ENCODE measurements around the gene CLDN10. TPM values are rescaled to one million over a fixed set of nuclear protein-coding genes. Genes with fewer than 3 reads are reported as not detected.

Gene CLDN10
- total RNA-seq, 1 donor from 2014 or later: not detected

GRCh38 chr13:95516021-95516420 lies 36.5 kb upstream of the CLDN10 start:
- Histone ChIP-seq H3K4me1 (no peaks in the 10 kb centered on the region), H3K27ac (replicated peaks) (no peak overlapping the region), H3K27me3 (ENCODE audit: low read depth) (no peaks in the 10 kb centered on the region), H3K36me3 (no peaks in the 10 kb centered on the region), H3K9me3 (replicated peaks) (no peaks in the 10 kb centered on the region), H3K4me3 (no peak overlapping the region)
- TF ChIP-seq CTCF (IDR thresholded peaks at IDR 0.05; ENCODE audit: borderline replicate concordance): no peak
- intact Hi-C loops (cut with micrococcal nuclease): no loop called here
- DNase-seq: no peak

- H3K4me1 ChIP-seq: no peaks in the 10 kb centered on the region
- intact Hi-C loops (cut with micrococcal nuclease): no loop called here
- no peak for DNase-seq
- no peaks in the 10 kb centered on the region for H3K27me3 ChIP-seq (ENCODE audit: low read depth)
- H3K27ac ChIP-seq (replicated peaks): no peak overlapping the region
- peaks cover 4% of the 10 kb centered on the region for H3K9me3 ChIP-seq (replicated peaks)
- H3K4me3 ChIP-seq: no peak overlapping the region
- no peak for TF ChIP-seq CTCF (IDR thresholded peaks at IDR 0.05; ENCODE audit: borderline replicate concordance)
- no peaks in the 10 kb centered on the region for H3K36me3 ChIP-seq
These were observed 36.0 kb upstream of the CLDN10 start for GRCh38 chr13:95516492-95516891.

GRCh38 chr13:95523598-95523997 lies 28.9 kb upstream of the CLDN10 start:
- H3K9me3 ChIP-seq (replicated peaks): peaks cover 16% of the 10 kb centered on the region
- intact Hi-C loops (cut with micrococcal nuclease): no loop called here
- H3K27ac ChIP-seq (replicated peaks): no peak overlapping the region
- no peak overlapping the region for H3K4me3 ChIP-seq
- H3K4me1 ChIP-seq: no peaks in the 10 kb centered on the region
- no peaks in the 10 kb centered on the region for H3K27me3 ChIP-seq (ENCODE audit: low read depth)
- H3K36me3 ChIP-seq: no peaks in the 10 kb centered on the region
- no peak for TF ChIP-seq CTCF (IDR thresholded peaks at IDR 0.05; ENCODE audit: borderline replicate concordance)
- DNase-seq: no peak

- TF ChIP-seq CTCF (IDR thresholded peaks at IDR 0.05; ENCODE audit: borderline replicate concordance): no peak
These were observed 28.1 kb upstream of the CLDN10 start for GRCh38 chr13:95524264-95524901.

GRCh38 chr13:95527955-95528354 lies 24.6 kb upstream of the CLDN10 start:
- Histone ChIP-seq H3K36me3 (no peaks in the 10 kb centered on the region), H3K4me1 (no peaks in the 10 kb centered on the region), H3K27me3 (ENCODE audit: low read depth) (no peaks in the 10 kb centered on the region), H3K9me3 (replicated peaks) (no peaks in the 10 kb centered on the region), H3K27ac (replicated peaks) (no peak overlapping the region), H3K4me3 (no peak overlapping the region)
- DNase-seq: no peak
- TF ChIP-seq CTCF (IDR thresholded peaks at IDR 0.05; ENCODE audit: borderline replicate concordance): no peak
- intact Hi-C loops (cut with micrococcal nuclease): no loop called here

More at GRCh38 chr13:95524264-95524901, 28.1 kb upstream of the CLDN10 start:
- no peaks in the 10 kb centered on the region for H3K36me3 ChIP-seq
- H3K4me3 ChIP-seq: no peak overlapping the region
- DNase-seq: no peak
- H3K27ac ChIP-seq (replicated peaks): no peak overlapping the region
- no peaks in the 10 kb centered on the region for H3K4me1 ChIP-seq
- intact Hi-C loops (cut with micrococcal nuclease): no loop called here
- H3K9me3 ChIP-seq (replicated peaks): peaks cover 16% of the 10 kb centered on the region
- no peaks in the 10 kb centered on the region for H3K27me3 ChIP-seq (ENCODE audit: low read depth)
